TTC549 (cell line): ENCODE data around the gene CACNA1A.
"Not testable (repeated sequence)": the region's sequence is repeated elsewhere in the genome, so short reads cannot be mapped to it uniquely, and the experiment has no call there.

Source experiments
- FAIRE-seq: peaks from 2 replicates; lab custom pipeline; 2012; peaks lifted over from hg19 to GRCh38; lab: Jason Lieb, UNC

Gene CACNA1A

GRCh38 chr19:13198634-13199033 is 307.6 kb downstream of the CACNA1A start:
- FAIRE-seq, result no peak

DNA sequence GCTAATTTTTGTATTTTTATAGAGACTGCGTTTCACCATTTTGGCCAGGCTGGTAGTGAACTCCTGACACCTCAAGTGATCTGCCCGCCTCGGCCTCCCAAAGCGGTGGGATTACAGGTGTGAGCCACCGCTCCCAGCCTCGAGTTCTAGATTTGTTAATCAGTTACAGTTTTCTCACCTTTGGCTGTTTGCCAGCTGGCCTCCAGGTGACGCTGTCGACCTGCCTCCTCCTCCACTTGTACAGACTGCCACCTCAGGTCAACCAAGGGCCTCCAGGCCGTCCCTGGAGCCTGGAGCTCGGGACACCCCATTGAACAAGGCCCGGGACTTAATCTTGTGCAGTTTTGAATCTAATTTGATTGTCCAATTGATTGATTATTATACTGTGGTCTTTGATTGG is 310.6 kb downstream of the CACNA1A start:
- no peak for FAIRE-seq

DNA sequence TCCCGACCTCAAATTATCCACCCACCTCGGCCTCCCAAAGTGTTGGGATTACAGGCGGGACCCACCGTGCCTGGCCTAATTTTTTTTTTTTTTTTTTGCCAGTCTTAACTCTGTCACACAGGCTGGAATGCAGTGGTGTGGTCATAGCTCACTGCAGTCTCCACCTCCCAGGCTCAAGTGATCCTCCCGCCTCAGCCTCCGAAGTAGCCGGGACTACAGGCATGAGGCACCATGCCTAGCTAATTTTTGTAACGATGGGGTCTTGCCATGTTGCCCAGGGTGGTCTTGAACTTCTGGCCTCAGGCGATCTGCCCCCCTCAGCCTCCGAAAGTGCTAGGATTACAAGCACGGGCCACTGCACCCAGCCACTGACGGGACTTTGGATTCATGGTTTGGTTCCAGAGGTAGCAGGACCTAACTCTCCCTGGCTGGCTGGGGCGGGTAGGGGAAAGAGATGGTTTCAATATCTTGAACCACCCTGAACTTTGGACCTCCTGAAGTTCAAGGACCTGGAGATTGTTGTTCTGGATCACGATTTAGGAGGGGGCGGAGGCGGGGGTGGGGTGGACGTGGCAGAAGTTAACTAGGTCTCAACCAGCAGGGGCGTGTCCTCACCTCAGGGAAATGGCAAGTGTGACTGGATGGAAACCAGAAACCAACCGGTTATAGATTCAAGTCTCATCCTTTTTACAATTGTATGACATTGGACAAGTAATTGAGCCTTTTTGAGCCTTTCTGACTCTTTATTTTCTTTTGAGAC is 315.3 kb downstream of the CACNA1A start:
- FAIRE-seq, result no peak

DNA sequence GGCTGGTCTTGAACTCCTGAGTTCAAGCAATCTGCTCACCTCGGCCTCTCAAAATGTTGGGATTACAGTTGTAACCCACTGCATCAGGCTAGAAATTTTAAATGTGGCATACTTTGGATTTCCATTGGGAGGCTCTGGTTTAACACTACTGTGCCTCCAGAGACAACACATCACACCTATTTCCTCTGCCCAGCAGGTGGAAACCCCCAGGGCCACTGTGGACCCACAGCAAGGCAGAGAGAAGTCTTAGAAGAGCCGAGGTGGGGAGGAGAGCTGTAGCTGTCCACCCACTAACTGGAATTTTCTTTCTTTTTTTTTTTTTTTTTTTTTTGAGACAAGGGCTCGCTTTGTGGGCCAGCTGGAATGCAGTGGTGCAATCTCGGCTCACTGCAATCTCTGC is 316.7 kb downstream of the CACNA1A start:
- no peak for FAIRE-seq

GRCh38 chr19:13187419-13187818 is 318.9 kb downstream of the CACNA1A start:
- no peak for FAIRE-seq

DNA sequence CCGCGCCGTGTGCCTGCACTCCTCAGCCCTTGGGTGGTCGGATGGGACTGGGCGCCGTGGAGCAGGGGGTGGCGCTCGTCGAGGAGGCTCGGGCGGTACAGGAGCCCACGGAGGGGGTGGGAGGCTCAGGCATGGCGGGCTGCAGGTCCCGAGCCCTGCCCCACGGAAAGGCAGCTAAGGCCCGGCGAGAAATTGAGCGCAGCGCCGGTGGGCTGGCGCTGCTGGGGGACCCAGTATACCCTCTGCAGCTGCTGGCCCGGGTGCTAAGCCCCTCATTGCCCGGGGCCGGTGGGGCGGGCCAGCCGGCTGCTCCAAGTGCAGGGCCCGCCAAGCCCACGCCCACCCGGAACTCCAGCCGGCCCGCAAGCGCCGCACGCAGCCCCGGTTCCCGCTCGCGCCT is 319.6 kb downstream of the CACNA1A start:
- not testable (repeated sequence) for FAIRE-seq

DNA sequence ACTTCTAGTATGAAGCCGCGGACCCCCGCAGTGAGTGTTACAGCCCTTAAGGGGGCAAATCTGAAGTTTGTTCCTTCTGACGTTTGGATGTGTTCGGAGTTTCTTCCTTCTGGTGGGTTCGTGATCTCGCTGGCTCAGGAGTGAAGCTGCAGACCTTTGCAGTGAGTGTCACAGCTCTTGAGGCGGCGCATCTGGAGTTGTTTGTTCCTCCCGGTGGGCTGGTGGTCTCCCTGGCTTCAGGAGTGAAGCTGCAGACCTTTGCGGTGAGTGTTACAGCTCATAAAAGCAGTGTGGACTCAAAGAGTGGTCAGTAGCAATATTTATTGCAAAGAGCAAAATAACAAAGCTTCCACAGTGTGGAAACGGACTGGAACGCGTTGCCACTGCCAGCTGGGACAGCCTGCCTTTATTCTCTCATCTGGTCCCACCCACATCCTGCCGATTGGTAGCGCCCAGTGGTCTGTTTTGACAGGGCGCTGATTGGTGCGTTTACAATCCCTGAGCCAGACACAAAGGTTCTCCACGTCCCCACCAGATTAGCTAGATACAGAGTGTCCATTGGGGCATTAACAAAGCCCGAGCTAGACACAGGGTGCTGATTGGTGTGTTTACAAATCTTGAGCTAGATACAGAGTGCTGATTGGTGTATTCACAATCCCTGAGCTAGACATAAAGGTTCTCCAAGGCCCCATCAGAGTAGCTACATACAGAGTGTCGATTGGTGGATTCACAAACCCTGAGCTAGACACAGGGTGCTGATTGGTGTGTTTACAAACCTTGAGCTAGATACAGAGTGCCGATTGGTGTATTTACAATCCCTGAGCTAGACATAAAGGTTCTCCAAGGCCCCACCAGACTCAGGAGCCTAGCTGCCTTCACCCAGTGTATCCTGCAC is 320.3 kb downstream of the CACNA1A start:
- FAIRE-seq, result not testable (repeated sequence)

DNA sequence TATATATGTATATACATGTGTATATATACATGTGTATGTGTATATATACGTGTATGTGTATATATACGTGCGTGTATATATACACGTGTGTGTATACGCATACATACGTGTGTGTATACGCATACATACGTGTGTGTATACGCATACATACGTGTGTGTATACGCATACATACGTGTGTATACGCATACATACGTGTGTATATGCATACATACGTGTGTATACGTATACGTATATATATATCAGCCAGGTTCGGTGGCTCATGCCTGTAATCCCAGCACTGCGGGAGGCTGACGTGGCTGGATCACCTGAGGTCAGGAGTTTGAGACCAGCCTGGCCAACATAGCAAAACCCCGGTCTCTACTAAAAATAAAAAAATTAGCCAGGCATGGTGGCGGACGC is 321.4 kb downstream of the CACNA1A start:
- FAIRE-seq, result not testable (repeated sequence)

- FAIRE-seq, result no peak
Observed at GRCh38 chr19:13181747-13182388, 324.4 kb downstream of the CACNA1A start.

- not testable (repeated sequence) for FAIRE-seq
Observed at GRCh38 chr19:13178291-13178690, 328.0 kb downstream of the CACNA1A start.

- FAIRE-seq, result not testable (repeated sequence)
Observed at GRCh38 chr19:13177584-13177983, 328.7 kb downstream of the CACNA1A start.

- no peak for FAIRE-seq
Observed at GRCh38 chr19:13176345-13176744, 329.9 kb downstream of the CACNA1A start.

DNA sequence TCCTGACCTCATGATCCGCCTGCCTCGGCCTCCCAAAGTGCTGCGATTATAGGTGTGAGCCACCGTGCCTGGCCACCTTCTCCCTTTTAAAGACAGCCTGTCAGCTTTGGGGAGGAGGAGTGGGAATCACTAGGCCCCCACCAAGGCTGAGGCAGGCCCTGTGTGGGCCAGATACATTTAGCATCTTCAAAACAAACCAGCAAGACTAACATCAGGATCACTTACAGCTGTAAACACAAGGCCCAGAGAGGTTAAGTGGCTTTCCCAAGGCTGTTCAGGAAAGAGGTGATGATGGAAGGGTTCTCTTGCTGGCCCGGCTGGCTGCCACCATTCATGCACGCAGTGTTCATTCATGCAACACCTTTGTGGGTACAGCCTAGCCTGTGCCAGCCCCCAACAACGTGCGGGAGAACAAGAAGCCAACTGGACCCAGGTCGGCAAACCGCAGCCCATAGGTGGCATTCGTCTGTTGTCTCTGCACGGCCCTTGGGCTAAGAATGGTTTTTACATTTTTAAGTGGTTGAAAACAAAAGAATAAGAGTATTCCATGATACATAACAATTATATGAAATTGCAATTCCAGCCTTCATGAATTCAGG is 333.0 kb downstream of the CACNA1A start:
- FAIRE-seq, result no peak

DNA sequence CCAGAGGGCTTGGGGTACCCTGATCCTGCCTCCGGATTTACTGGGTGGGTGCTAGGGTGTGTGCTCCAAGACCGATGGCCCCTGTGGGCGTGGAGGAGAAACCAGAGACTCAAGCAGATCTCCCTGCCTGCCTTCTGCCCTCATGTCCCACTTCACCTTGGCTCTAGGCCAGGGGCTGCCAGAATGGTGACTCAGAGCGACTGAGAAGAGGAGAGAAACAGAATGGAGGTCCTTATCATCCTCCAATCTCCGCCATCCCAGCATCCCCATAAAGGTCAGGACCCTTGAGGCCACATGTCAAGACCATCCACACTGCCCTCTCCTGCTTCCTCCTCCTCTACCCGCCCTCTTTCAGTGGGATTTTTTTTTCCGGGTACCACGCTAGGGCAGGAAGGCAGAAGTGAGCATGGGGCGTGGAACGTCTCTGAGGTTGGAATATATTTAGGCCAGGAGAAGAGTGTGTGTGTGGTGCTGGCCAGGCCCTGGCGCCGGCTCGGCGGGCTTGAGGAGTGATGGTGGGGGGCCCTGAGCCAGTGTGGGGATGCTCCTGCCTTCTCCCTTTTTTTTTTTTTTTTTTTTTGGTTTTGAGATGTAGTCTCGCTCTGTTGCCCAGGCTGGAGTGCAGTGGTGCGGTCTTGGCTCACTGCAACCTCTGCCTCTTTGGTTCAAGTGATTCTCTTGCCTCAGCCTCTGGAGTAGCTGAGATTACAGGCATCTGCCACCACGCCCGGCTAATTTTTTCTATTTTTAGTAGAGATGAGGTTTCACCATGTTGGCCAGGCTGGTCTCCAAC is 333.7 kb downstream of the CACNA1A start:
- no peak for FAIRE-seq

DNA sequence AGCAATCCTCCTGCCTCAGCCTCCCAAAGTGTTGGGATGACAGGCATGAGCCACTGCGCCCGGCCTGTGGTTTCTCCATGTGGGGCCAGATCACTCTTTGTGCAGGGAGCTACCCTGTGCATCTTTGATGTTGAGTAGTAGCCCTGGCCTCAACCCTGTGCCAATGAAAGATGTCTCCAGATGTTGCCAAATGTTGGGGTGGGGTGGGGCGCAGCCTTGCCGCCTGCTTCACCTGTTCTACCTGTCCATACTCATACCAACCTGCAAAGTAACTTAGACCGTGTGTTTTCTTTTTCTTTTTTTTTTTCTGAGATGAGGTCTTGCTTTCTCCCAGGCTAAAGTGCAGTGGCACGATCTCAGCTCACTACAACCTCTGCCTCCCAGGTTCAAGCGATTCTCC is 335.1 kb downstream of the CACNA1A start:
- no peak for FAIRE-seq

DNA sequence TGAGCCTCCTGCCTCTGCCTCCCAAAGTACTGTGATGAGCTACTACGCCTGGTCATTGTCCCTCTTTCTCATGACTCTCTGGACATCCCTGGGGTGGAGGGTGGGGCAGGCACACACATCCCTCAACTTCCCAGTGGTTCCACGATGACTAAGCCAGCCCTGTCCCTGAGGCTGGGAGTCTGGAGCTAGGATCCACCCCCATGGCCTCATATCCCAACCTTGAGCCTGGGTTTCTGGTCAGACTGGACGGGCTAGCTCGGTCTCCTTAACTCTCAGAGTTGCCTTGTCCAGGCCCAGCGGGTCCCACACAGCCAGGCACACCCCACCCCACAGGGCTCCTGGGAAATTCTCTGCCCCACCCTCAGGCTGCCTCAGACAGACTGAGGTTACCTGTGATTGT is 336.5 kb downstream of the CACNA1A start:
- no peak for FAIRE-seq

- FAIRE-seq, result not testable (repeated sequence)
Observed at GRCh38 chr19:13166151-13166550, 340.1 kb downstream of the CACNA1A start.

DNA sequence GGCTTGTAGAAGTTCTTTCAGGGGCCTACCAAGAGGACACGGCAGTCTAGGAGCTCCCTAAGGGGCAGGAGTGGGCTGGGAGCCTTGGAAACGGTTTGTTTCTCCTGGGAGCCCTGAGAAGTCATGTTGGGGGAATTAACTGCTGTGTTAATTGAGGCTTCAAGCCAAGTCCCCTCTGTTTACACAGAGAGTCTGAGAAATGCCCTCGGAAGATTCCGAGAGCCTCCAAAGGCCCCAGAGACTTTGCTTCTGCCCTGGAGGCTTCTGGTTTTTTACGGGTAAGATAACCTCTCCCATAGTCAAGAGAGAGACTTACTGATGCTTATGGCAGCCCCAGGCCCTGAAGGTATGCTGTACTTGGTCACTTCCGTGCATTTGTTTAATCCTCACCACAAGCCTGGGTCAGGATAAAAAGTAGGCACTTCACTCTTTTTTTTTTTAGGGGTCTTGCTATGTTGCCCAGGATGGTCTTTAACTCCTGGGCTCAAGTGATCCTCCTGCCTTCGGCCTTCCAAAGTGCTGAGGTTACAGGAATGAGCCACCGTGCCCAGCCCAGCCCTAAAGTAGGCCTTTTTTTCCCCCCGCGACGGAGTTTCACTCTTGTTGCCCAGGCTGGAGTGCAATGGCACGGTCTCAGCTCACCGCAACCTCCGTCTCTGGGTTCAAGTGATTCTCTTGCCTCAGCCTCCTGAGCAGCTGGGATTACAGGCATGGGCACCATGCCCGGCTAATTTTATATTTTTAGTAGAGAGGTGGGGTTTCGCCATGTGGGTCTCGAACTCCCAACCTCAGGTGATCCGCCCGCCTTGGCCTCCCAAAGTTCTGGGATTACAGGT is 340.9 kb downstream of the CACNA1A start:
- no peak for FAIRE-seq

DNA sequence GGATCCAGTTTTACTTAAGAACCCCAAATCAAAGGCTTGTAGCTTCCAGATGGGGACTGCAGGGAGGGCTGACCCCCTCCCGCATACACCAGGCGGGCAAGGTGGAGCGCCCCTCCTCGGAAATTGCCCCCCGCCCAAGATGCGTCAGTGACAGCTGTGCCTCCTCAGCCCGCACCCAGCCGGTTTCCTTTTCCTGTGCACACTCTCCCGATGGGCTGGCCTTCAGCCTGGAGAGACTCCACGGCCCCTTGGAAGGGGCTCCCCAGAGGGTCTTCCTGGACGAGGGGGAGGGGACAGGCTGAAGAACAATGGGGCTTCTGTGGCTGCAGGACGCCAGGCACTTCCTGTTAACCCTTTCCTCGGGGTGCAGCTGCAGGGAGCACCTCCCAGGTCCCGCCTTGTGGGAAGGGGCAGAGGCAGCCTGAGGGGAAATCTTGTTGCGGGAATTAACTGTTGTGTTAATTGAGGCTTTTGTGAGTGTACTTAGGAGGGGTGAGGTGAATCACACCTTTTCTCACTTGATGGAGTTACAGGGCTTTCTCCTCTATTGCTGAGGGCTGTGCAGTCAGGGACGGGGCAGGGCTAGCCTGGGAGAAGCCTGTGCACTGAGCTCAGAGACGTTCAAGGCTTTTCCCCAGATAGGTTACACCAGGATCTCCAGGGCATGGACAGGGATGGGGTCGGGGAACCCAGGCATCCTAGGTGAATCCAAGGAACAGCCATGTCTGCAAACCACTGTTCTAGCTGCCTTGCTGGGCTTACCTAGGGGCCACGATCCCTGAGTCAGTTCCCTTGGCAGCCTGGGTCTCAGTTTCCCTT is 341.7 kb downstream of the CACNA1A start:
- no peak for FAIRE-seq
